Heart right ventricle (tissue), 16 donors: ENCODE data around the gene ADAMTSL5. TPM values are rescaled to one million over a fixed set of nuclear protein-coding genes. Genes with fewer than 3 reads are reported as not detected.

ENCODE experiments used
- ATAC-seq, 8 donors: fragments of 200-7000 bp; cut with Tn5 transposase; one replicate each; pipeline ENCODE4 v1.9.1; 2020; ENCODE audit warnings: mild to moderate bottlenecking in 8 of 8, moderate library complexity in 8 of 8, moderate number of reproducible peaks in 1 of 8
- DNase-seq, 2 donors: peaks; one replicate each; pipeline ENCODE4 v3.0.0-alpha.2; 2020
- H3K27ac ChIP-seq, 10 donors: fragments of 200-600 bp; sonication (generic) in 2 of 10; one replicate each; pipeline versions ENCODE4 v1.5.0 to v1.8.0; 2020 to 2022; ENCODE audit warnings: mild to moderate bottlenecking in 3 of 10
- H3K27me3 ChIP-seq, 7 donors: fragments of 200-600 bp; one replicate each; pipeline ENCODE4 v1.8.0; 2021 to 2022; ENCODE audit warnings: mild to moderate bottlenecking in 2 of 7
- H3K36me3 ChIP-seq, 9 donors: fragments of 200-600 bp; sonication (generic) in 1 of 9; one replicate each; pipeline versions ENCODE4 v1.5.0 to v1.8.0; 2020 to 2022; ENCODE audit warnings: mild to moderate bottlenecking in 2 of 9
- H3K4me1 ChIP-seq, 9 donors: fragments of 200-600 bp; sonication (generic) in 1 of 9; one replicate each; pipeline versions ENCODE4 v1.5.0 to v1.8.0; 2020 to 2022; ENCODE audit warnings: mild to moderate bottlenecking in 4 of 9
- H3K4me3 ChIP-seq, 10 donors: fragments of 200-600 bp; sonication (generic) in 2 of 10; one replicate each; pipeline versions ENCODE4 v1.5.0 to v1.8.0; 2020 to 2022; ENCODE audit warnings: mild to moderate bottlenecking in 7 of 10, moderate library complexity in 2 of 10
- H3K9me3 ChIP-seq, 11 donors: fragments of 200-600 bp in 10 of 11; sonication (generic) in 2 of 11; one replicate each; pipeline versions ENCODE4 v1.5.0 to v1.8.0; 2013 to 2022; ENCODE audit warnings: mild to moderate bottlenecking in 2 of 11, control low read depth in 1 of 11, moderate library complexity in 1 of 11
- WGBS, 2 donors: extraction: QIAGEN DNeasy Blood & Tissue Kit; methylation state at CpG; one replicate each; pipeline ENCODE4 v1.1.7; 2013; ENCODE audit warnings: inconsistent platforms in 1 of 2; 5-methylcytosine and 5-hydroxymethylcytosine counted together
- intact Hi-C, 10 donors: fragments of 100-400 bp; cut with DNase I; formaldehyde crosslinking; loops; one replicate each; pipeline versions ENCODE4 v1.11.1 to v1.14.2; 2022
- long read RNA-seq, 3 donors: library from polyadenylated mRNA; unstranded; transcript quantifications; one replicate each; pipeline ENCODE4 v2.0.0, GENCODE V29; 2020 to 2021
- polyA plus RNA-seq, 2 donors: library from polyadenylated mRNA; stranded (reverse); fragments of 200-250 nt; gene quantifications; one replicate each; pipeline ENCODE4 v1.2.3, GENCODE V29; 2013
- total RNA-seq, 10 donors: library from RNA; stranded (reverse); fragmentation: NEBNext Ultra II Directional in 3 of 10; extraction: Animal tissue kit (Norgen Biotek cat#: 25700) in 3 of 10; gene quantifications; one replicate each; pipeline versions ENCODE4 v1.2.1 to v1.2.4, GENCODE V29; 2021 to 2023
- TF ChIP-seq, protein P1 (sequence below), 9 donors: fragments of 200-600 bp; sonication (generic) in 2 of 9; IDR thresholded peaks; one replicate each; pipeline versions ENCODE4 v1.5.0 to v1.8.0; 2021 to 2022; ENCODE audit warnings: antibody characterized with exemption in 9 of 9, mild to moderate bottlenecking in 5 of 9, moderate library complexity in 1 of 9
- donor health status: Arrhythmogenic right ventricular cardiomyopathy.
- donor health status: ischemic (EF 13 %, LVEDD 7.1; RV severe dilation, severe dysfunction).
- donor health status: healthy with polysubstance abuse.
- donor health status: DM: no; HTN: yes; CAD: no.
- donor health status: DM: no; HTN: no; CAD: no.
- donor health status: ischemic (EF 25% LVEDD 6.9; RV normal size, moderate dysfunction).
- donor health status: ischemic (EF 25% LVEDD 5.7; RV mildly dilated, moderate dysfunction).
- donor health status: healthy.
- donor health status: DM: yes; HTN: yes; CAD: no.
- donor health status: Ischemic cardiomyopathy.
- donor health status: ischemic (EF 35%, LVEDD 5.7; RV mildly dilated, moderate dysfunction).
- donor health status: nonischemic (EF 11% LVEDD 7.7; RV severe dilation, severe dysfunction).
- donor health status: DM: yes; HTN: yes; CAD: no.
- donor health status: PGD.
- donor health status: ischemic (EF 29% LVEDD 5.4; RV normal size, mild dysfunction).
- donor health status: nonischemic (EF 23%, LVEDD 6.1; RV moderate dilation, normal function).

Gene ADAMTSL5, protein sequence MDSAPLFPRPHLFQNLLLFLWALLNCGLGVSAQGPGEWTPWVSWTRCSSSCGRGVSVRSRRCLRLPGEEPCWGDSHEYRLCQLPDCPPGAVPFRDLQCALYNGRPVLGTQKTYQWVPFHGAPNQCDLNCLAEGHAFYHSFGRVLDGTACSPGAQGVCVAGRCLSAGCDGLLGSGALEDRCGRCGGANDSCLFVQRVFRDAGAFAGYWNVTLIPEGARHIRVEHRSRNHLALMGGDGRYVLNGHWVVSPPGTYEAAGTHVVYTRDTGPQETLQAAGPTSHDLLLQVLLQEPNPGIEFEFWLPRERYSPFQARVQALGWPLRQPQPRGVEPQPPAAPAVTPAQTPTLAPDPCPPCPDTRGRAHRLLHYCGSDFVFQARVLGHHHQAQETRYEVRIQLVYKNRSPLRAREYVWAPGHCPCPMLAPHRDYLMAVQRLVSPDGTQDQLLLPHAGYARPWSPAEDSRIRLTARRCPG
- 10 to 100 TPM; 16.7 to 69.4 (median 38.4) TPM for total RNA-seq
- 10 to 100 TPM; 26.0 to 30.9 TPM for polyA plus RNA-seq
- long read RNA-seq, donor 1, partial matches to known transcripts: 2 of 6 reads
- long read RNA-seq, donor 1, other reads (novel, unspliced or antisense): 4 of 6 reads
- long read RNA-seq, donor 2, partial matches to known transcripts: 7 of 36 reads
- long read RNA-seq, donor 2, other reads (novel, unspliced or antisense): 29 of 36 reads
- long read RNA-seq, donor 3, partial matches to known transcripts: 13 of 35 reads
- long read RNA-seq, donor 3, other reads (novel, unspliced or antisense): 22 of 35 reads

DNA sequence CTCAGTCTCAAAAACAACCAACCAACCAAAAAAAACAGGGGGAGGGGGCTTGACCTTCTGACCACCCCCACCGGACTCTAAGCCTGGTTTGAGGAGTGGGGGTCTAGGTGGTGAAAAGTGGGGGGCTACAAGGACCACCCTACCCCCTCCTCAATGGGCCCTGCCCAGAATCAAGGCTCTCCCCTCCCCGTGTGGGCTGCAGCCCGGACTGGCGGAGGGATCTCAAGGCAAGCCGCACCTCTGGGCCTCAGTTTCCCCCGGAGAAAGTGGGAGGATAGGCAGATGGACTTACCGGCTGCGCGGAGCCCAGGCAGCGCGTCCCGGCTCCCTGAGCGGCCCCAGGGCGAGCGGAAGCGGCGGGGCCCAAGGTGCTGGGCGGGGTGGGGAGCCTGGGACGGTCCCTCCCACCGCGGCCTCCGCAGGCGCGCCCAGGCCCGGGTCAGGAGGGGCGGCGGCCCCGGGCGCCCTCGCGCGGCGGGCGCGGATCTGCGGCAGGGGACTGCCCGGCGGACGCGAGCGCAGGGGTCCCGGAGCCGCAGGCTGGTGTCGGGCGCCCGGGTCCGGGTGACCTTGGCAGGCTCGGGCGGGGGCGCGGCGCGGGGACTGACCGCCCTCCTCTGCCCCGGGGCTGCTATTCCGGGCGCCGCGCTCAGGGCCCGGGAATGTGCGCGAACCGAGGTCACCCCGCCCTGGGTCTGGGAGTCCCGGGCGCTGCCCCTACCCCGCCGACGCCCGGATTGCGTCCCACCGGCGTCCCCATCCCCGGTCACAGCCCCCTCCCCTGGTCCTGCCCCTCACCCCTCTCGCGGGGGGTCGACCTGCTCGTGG is at the start of gene ADAMTSL5:
TSS of gene ADAMTSL5 (minus strand) at position 349 of the 828 bp plus-strand sequence. CDS start 2,076 bp downstream, outside the sequence.
- WGBS, 2 donors: 2 to 3% methylated on average over 51 to 78 of the region's 78 CpGs
- intact Hi-C loops: loop anchor here in 4 of 10 donors (5.0 to 10.0 kb wide), 3 partner anchors 48 to 236 kb away; partner anchors contain the start of gene FAM174C (in 1 of the 4)
- peak within 1 kb of the TSS; percentile 46 to 74 (median 63) for H3K4me3 ChIP-seq
- peak; percentile 68 to 78 (median 72) for ATAC-seq
- DNase-seq: peak; percentile 58 to 67
- H3K4me1 ChIP-seq: peaks cover 7 to 55% (median 23%) of the 10 kb centered on the region in 9 donors
- peaks cover 0 to 58% (median 14%) of the 10 kb centered on the region in 7 donors for H3K27me3 ChIP-seq
- peak within 1 kb of the TSS; percentile 77 to 97 (median 90) for H3K27ac ChIP-seq
- H3K36me3 ChIP-seq: no peaks in the 10 kb centered on the region
- TF ChIP-seq, protein P1, sequence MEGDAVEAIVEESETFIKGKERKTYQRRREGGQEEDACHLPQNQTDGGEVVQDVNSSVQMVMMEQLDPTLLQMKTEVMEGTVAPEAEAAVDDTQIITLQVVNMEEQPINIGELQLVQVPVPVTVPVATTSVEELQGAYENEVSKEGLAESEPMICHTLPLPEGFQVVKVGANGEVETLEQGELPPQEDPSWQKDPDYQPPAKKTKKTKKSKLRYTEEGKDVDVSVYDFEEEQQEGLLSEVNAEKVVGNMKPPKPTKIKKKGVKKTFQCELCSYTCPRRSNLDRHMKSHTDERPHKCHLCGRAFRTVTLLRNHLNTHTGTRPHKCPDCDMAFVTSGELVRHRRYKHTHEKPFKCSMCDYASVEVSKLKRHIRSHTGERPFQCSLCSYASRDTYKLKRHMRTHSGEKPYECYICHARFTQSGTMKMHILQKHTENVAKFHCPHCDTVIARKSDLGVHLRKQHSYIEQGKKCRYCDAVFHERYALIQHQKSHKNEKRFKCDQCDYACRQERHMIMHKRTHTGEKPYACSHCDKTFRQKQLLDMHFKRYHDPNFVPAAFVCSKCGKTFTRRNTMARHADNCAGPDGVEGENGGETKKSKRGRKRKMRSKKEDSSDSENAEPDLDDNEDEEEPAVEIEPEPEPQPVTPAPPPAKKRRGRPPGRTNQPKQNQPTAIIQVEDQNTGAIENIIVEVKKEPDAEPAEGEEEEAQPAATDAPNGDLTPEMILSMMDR (IDR thresholded peaks at IDR 0.05): peak in 3 of 9 donors; percentile 8 to 28 (median 20)
- H3K9me3 ChIP-seq: peaks cover 0 to 6% (median 0%) of the 10 kb centered on the region in 11 donors

DNA sequence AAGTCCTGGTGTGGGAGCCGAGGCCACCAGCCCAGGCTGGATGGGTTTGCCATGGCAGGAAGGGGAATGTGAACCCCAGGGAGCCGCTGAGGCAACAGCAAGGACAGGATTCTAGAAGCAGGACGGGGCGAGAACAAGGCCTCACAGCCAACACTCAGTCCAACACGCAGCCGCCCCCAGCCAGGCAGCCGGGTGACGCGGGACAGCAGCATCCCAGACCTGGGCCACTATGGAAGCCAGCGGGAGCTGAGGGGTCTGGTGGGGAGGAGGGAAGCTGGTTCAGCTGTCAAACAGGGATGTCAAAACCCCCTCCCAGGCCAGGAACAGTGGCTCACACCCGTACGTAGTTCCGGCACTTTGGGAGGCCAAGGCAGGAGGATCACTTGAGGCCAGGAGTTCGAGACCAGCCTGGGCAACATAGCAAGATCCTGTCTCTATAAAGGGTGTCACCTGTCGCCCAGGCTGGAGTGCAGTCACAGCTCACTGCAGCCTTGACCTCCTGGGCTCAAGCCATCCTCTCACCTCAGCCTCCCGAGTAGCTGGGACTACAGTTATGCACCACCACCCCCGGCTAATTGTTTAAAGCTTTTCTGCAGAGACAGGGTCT is 48.5 kb upstream of the ADAMTSL5 start:
- Histone ChIP-seq H3K4me3 (no peak overlapping the region), H3K9me3 (no peaks in the 10 kb centered on the region), H3K27ac (no peak overlapping the region), H3K36me3 (peaks cover 0 to 6% (median 0%) of the 10 kb centered on the region in 9 donors), H3K4me1 (peaks cover 0 to 22% (median 6%) of the 10 kb centered on the region in 9 donors), H3K27me3 (no peaks in the 10 kb centered on the region)
- DNase-seq: no peak
- intact Hi-C loops: no loop called here
- TF ChIP-seq, protein P1 (IDR thresholded peaks at IDR 0.05): no peak
- ATAC-seq: no peak
- WGBS, 2 donors: 87 to 90% methylated on average over 17 of the region's 17 CpGs

DNA sequence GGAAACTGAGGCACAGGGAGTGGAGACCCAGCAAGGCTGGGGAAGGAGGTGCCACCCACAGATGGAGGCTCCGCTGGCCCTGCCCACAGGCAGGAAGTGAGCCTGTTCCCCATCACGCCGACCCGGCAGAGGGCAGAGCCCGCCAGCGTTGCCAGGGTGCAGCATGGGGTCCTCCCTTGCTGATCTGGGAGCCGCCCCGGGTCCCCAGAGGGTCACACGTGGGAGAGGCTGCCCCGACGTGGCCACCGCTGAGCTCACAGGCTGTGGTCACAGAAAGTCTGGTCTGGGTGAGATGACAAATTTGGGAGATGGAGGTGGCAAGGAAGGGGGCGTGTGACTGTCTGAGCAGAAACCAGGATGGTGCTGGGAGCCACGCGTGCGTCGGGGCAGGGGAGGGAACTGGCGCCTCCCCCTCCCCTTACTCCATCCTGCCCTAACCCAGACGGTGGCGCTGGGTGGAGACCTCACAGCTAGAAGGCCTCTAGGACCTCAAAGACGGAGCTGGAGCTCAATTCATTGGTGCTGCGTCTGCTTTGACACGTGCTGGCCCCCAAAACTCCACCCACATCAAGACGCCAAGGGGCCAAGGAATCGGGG is 47.6 kb upstream of the ADAMTSL5 start:
- Histone ChIP-seq H3K4me3 (no peak overlapping the region), H3K9me3 (no peaks in the 10 kb centered on the region), H3K36me3 (peaks cover 0 to 10% (median 0%) of the 10 kb centered on the region in 9 donors), H3K27ac (no peak overlapping the region), H3K27me3 (no peaks in the 10 kb centered on the region), H3K4me1 (peaks cover 0 to 14% (median 0%) of the 10 kb centered on the region in 9 donors)
- TF ChIP-seq, protein P1 (IDR thresholded peaks at IDR 0.05): no peak
- ATAC-seq (no peak), DNase-seq (no peak)
- intact Hi-C loops: no loop called here
- WGBS, 2 donors: 64 to 65% methylated on average over 23 to 25 of the region's 25 CpGs
